Activated CD4-positive, alpha-beta T cell treated with anti-CD3 and anti-CD28 coated beads for 4 hours (primary cell): ENCODE data around the gene ITGAE.

Experiments used
- DNase-seq, 2 donors: peaks; one replicate each; pipeline ENCODE4 v3.0.0-alpha.2; 2020

Gene ITGAE

GRCh38 chr17:3690094-3690715 lies 110.8 kb downstream of the ITGAE start:
- no peak for DNase-seq

- DNase-seq: no peak
Observed at GRCh38 chr17:3689262-3690093, 111.5 kb downstream of the ITGAE start.

GRCh38 chr17:3688852-3689261 lies 112.1 kb downstream of the ITGAE start:
- DNase-seq: no peak

- DNase-seq: no peak
Observed at GRCh38 chr17:3688027-3688553, 112.9 kb downstream of the ITGAE start.

- no peak for DNase-seq
Observed at GRCh38 chr17:3685174-3685573, 115.8 kb downstream of the ITGAE start.

GRCh38 chr17:3683054-3683511 lies 117.9 kb downstream of the ITGAE start:
- DNase-seq: peak; percentile 58 to 62

GRCh38 chr17:3682033-3682432 lies 119.0 kb downstream of the ITGAE start:
- DNase-seq: no peak

- no peak for DNase-seq
Observed at GRCh38 chr17:3681565-3681964, 119.4 kb downstream of the ITGAE start.

- no peak for DNase-seq
Observed at GRCh38 chr17:3681057-3681456, 119.9 kb downstream of the ITGAE start.

GRCh38 chr17:3679531-3680126 lies 121.4 kb downstream of the ITGAE start:
- no peak for DNase-seq

- no peak for DNase-seq
Observed at GRCh38 chr17:3678821-3679530, 122.0 kb downstream of the ITGAE start.

- no peak for DNase-seq
Observed at GRCh38 chr17:3678095-3678820, 122.7 kb downstream of the ITGAE start.

- no peak for DNase-seq
Observed at GRCh38 chr17:3675886-3676285, 125.1 kb downstream of the ITGAE start.

- no peak for DNase-seq
Observed at GRCh38 chr17:3672571-3672970, 128.4 kb downstream of the ITGAE start.

GRCh38 chr17:3669548-3669947 lies 131.4 kb downstream of the ITGAE start:
- DNase-seq: no peak

GRCh38 chr17:3669085-3669347 lies 132.0 kb downstream of the ITGAE start:
- no peak for DNase-seq

- peak; percentile 98 to 99 for DNase-seq
Observed at GRCh38 chr17:3668279-3669084, 132.5 kb downstream of the ITGAE start, which contains the start of the genes EMC6 and TAX1BP3. EMC6 (plus strand) TSS chr17:3668812; CDS start chr17:3669147, 335 bp downstream. TAX1BP3 (minus strand) TSS chr17:3668578; CDS start chr17:3668526, 52 bp downstream.

- no peak for DNase-seq
Observed at GRCh38 chr17:3667366-3668278, 133.4 kb downstream of the ITGAE start.

- no peak for DNase-seq
Observed at GRCh38 chr17:3666516-3666915, 134.5 kb downstream of the ITGAE start.

- no peak for DNase-seq
Observed at GRCh38 chr17:3665834-3666233, 135.2 kb downstream of the ITGAE start.
